HEK293 (cell line): ENCODE measurements around the gene TRIM22.

ENCODE experiments used
- CTCF ChIA-PET: fragments of 350-600 bp; formaldehyde crosslinking; extraction: SDS; loops from one replicate; lab custom pipeline; 2021; ENCODE audit warnings: antibody characterized with exemption; lab: Yijun Ruan, JAX
- POLR2A ChIA-PET: fragments of 300-600 bp; formaldehyde crosslinking; extraction: SDS; loops from one replicate; lab custom pipeline; 2020; ENCODE audit warnings: antibody characterized with exemption, inconsistent platforms; lab: Yijun Ruan, JAX
- H3K27ac ChIP-seq: fragments of 200-500 bp; sonication (Bioruptor generic); 2 replicates; pipeline ENCODE4 v1.5.1; 2014; ENCODE audit warnings: low read depth, low read length, control low read depth, inconsistent platforms; ENCODE audit errors: extremely low read depth
- H3K36me3 ChIP-seq, 2 experiments: fragments of 200-500 bp in 1 of 2; sonication (Bioruptor generic) in 1 of 2; 1 replicate in 1 of 2; 2 replicates in 1 of 2; pipeline ENCODE4 v1.5.1; 2014 to 2017; ENCODE audit warnings: inconsistent platforms in 2 of 2, low read length in 2 of 2; ENCODE audit not compliant: control insufficient read depth in 2 of 2, insufficient read depth in 1 of 2
- H3K4me1 ChIP-seq: fragments of 200-500 bp; sonication (Bioruptor generic); 2 replicates; pipeline ENCODE4 v1.5.1; 2014; ENCODE audit warnings: mild to moderate bottlenecking, low read length, inconsistent platforms; ENCODE audit not compliant: control insufficient read depth, insufficient read depth
- H3K4me3 ChIP-seq: 2 replicates; pipeline ENCODE4 v1.5.1; 2011; ENCODE audit warnings: low read depth, mild to moderate bottlenecking, control low read depth, low read length, moderate library complexity
- H3K9me3 ChIP-seq: fragments of 200-500 bp; sonication (Bioruptor generic); 2 replicates; pipeline ENCODE4 v1.5.1; 2014; ENCODE audit warnings: low read depth, low read length, inconsistent platforms; ENCODE audit not compliant: control insufficient read depth, insufficient read depth
- GLIS1 ChIP-seq: fragments of 450-650 bp; formaldehyde crosslinking; IDR thresholded peaks from 2 replicates; pipeline ENCODE4 v1.5.1; 2016; ENCODE audit warnings: missing biosample characterization, missing genetic modification characterization
- GLIS2 ChIP-seq: fragments of 450-650 bp; formaldehyde crosslinking; IDR thresholded peaks from 2 replicates; pipeline ENCODE4 v1.5.1; 2016; ENCODE audit warnings: missing biosample characterization, missing genetic modification characterization
- MYNN ChIP-seq: fragments of 450-650 bp; formaldehyde crosslinking; IDR thresholded peaks from 2 replicates; pipeline ENCODE4 v1.5.1; 2016; ENCODE audit warnings: missing biosample characterization, missing genetic modification characterization, borderline replicate concordance
- SP7 ChIP-seq: fragments of 450-650 bp; formaldehyde crosslinking; IDR thresholded peaks from 2 replicates; pipeline ENCODE4 v1.5.1; 2016; ENCODE audit warnings: missing biosample characterization, missing genetic modification characterization
- ZEB2 ChIP-seq: fragments of 450-650 bp; formaldehyde crosslinking; IDR thresholded peaks from 2 replicates; pipeline ENCODE4 v1.5.1; 2016; ENCODE audit warnings: missing biosample characterization, missing genetic modification characterization
- ZNF10 ChIP-seq: fragments of 450-650 bp; formaldehyde crosslinking; IDR thresholded peaks from 2 replicates; pipeline ENCODE4 v1.5.1; 2017; ENCODE audit warnings: missing biosample characterization, missing genetic modification characterization
- ZNF157 ChIP-seq: fragments of 450-650 bp; formaldehyde crosslinking; IDR thresholded peaks from 2 replicates; pipeline ENCODE4 v1.5.1; 2016; ENCODE audit warnings: missing biosample characterization, missing genetic modification characterization
- ZNF366 ChIP-seq: fragments of 450-650 bp; formaldehyde crosslinking; conservative IDR thresholded peaks from 2 replicates; pipeline ENCODE4 v1.5.1; 2016; ENCODE audit warnings: missing biosample characterization, missing genetic modification characterization
- ZNF37A ChIP-seq: fragments of 450-650 bp; IDR thresholded peaks from 2 replicates; pipeline ENCODE4 v1.5.1; 2018; ENCODE audit warnings: missing biosample characterization, missing genetic modification characterization
- ZNF473 ChIP-seq: fragments of 450-650 bp; formaldehyde crosslinking; IDR thresholded peaks from 2 replicates; pipeline ENCODE4 v1.5.1; 2017; ENCODE audit warnings: missing biosample characterization, missing genetic modification characterization
- ZNF48 ChIP-seq: fragments of 450-650 bp; formaldehyde crosslinking; IDR thresholded peaks from 2 replicates; pipeline ENCODE4 v1.5.1; 2016; ENCODE audit warnings: missing biosample characterization, missing genetic modification characterization
- ZNF561 ChIP-seq: fragments of 450-650 bp; IDR thresholded peaks from 2 replicates; pipeline ENCODE4 v1.5.1; 2018; ENCODE audit warnings: missing biosample characterization, missing genetic modification characterization, borderline replicate concordance
- ZNF658 ChIP-seq: fragments of 450-650 bp; formaldehyde crosslinking; IDR thresholded peaks from 2 replicates; pipeline ENCODE4; 2016; ENCODE audit warnings: missing biosample characterization, missing genetic modification characterization
- ZNF76 ChIP-seq: fragments of 450-650 bp; formaldehyde crosslinking; IDR thresholded peaks from 2 replicates; pipeline ENCODE4; 2016; ENCODE audit warnings: low read depth, missing biosample characterization, missing genetic modification characterization, borderline replicate concordance
- TF ChIP-seq, protein P1 (sequence below): fragments of 450-650 bp; formaldehyde crosslinking; IDR thresholded peaks from 2 replicates; pipeline ENCODE4 v1.5.1; 2016; ENCODE audit warnings: missing biosample characterization, missing genetic modification characterization
- TF ChIP-seq, protein P2 (sequence below): fragments of 450-650 bp; formaldehyde crosslinking; IDR thresholded peaks from 2 replicates; pipeline ENCODE4 v1.5.1; 2016; ENCODE audit warnings: missing biosample characterization, missing genetic modification characterization
- TF ChIP-seq, protein P3 (sequence below): fragments of 450-650 bp; formaldehyde crosslinking; IDR thresholded peaks from 2 replicates; pipeline ENCODE4 v1.5.1; 2016; ENCODE audit warnings: missing biosample characterization, missing genetic modification characterization
- TF ChIP-seq, protein P4 (sequence below): sonication (generic); formaldehyde crosslinking; IDR thresholded peaks from 2 replicates; pipeline ENCODE4 v1.8.1; 2022; ENCODE audit warnings: mild to moderate bottlenecking, moderate library complexity, missing genetic modification reagents
- TF ChIP-seq, protein P5 (sequence below): fragments of 450-650 bp; formaldehyde crosslinking; IDR thresholded peaks from 2 replicates; pipeline ENCODE4 v1.5.1; 2016; ENCODE audit warnings: missing biosample characterization, missing genetic modification characterization
- TF ChIP-seq, protein P6 (sequence below): fragments of 450-650 bp; formaldehyde crosslinking; IDR thresholded peaks from 2 replicates; pipeline ENCODE4 v1.5.1; 2017; ENCODE audit warnings: missing biosample characterization, missing genetic modification characterization
- TF ChIP-seq, protein P7 (sequence below): fragments of 450-650 bp; formaldehyde crosslinking; IDR thresholded peaks from 2 replicates; pipeline ENCODE4; 2016; ENCODE audit warnings: missing biosample characterization, missing genetic modification characterization

Gene TRIM22

DNA sequence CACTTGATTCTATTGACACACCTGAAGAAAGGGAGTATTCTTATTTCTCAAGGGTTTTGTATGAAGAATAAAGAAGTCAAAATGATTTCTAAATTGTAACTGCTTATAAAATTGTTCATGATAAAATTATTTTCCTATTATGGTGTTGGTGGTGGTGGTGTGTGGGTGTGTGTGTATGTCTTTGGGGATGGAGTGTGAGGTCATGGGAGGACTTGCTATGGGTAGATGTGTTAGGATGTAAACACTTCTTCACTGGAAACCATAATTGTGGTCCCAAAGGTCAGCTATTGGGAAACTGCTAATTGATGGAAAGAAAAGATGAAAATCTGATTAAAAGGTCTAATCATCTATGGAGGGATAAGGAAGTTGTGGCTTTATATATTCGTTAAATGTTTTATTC is 5.1 kb downstream of the TRIM22 start (continued):
- TF ChIP-seq, protein P1, sequence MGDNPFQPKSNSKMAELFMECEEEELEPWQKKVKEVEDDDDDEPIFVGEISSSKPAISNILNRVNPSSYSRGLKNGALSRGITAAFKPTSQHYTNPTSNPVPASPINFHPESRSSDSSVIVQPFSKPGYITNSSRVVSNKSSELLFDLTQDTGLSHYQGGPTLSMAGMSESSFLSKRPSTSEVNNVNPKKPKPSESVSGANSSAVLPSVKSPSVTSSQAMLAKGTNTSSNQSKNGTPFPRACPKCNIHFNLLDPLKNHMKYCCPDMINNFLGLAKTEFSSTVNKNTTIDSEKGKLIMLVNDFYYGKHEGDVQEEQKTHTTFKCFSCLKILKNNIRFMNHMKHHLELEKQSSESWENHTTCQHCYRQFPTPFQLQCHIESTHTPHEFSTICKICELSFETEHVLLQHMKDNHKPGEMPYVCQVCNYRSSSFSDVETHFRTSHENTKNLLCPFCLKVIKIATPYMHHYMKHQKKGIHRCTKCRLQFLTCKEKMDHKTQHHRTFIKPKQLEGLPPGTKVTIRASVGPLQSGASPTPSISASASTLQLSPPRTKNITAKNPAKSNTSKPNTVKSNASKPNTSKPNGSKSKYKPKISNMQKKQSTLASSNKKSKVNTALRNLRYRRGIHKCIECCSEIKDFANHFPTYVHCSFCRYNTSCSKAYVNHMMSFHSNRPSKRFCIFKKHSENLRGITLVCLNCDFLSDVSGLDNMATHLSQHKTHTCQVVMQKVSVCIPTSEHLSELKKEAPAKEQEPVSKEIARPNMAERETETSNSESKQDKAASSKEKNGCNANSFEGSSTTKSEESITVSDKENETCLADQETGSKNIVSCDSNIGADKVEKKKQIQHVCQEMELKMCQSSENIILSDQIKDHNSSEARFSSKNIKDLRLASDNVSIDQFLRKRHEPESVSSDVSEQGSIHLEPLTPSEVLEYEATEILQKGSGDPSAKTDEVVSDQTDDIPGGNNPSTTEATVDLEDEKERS = no peak
- TF ChIP-seq ZNF561 (tag by site-specific recombination) = no peak
- TF ChIP-seq, protein P2, sequence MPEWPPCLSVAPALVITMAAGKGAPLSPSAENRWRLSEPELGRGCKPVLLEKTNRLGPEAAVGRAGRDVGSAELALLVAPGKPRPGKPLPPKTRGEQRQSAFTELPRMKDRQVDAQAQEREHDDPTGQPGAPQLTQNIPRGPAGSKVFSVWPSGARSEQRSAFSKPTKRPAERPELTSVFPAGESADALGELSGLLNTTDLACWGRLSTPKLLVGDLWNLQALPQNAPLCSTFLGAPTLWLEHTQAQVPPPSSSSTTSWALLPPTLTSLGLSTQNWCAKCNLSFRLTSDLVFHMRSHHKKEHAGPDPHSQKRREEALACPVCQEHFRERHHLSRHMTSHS (tag by site-specific recombination) = no peak

DNA sequence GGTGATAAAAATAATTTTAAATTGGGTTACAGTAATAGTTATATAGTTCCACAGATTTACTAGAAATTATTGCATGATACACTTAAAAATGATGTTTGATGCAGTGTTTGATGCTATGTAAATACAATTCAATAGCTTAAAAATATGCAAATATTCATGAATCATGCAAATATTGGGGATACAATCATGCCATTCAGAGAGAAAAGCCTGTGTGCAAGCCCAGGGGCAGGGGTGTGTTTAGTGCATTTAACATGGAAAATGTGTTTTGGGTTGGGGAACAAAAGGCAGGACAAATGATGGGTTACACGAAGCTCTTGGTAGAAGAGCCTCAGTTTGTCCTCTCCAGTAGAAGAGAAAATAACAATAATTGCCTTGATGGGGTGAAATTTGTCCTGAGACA is 6.0 kb downstream of the TRIM22 start:
- Histone ChIP-seq H3K9me3 (no peaks in the 10 kb centered on the region), H3K27ac (no peak overlapping the region), H3K4me3 (no peak overlapping the region), H3K4me1 (no peaks in the 10 kb centered on the region), H3K36me3 (no peaks in the 10 kb centered on the region)
- POLR2A ChIA-PET = no interaction called here
- TF ChIP-seq, protein P3, sequence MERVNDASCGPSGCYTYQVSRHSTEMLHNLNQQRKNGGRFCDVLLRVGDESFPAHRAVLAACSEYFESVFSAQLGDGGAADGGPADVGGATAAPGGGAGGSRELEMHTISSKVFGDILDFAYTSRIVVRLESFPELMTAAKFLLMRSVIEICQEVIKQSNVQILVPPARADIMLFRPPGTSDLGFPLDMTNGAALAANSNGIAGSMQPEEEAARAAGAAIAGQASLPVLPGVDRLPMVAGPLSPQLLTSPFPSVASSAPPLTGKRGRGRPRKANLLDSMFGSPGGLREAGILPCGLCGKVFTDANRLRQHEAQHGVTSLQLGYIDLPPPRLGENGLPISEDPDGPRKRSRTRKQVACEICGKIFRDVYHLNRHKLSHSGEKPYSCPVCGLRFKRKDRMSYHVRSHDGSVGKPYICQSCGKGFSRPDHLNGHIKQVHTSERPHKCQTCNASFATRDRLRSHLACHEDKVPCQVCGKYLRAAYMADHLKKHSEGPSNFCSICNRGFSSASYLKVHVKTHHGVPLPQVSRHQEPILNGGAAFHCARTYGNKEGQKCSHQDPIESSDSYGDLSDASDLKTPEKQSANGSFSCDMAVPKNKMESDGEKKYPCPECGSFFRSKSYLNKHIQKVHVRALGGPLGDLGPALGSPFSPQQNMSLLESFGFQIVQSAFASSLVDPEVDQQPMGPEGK (tag by site-specific recombination) = no peak
- TF ChIP-seq, protein P4, sequence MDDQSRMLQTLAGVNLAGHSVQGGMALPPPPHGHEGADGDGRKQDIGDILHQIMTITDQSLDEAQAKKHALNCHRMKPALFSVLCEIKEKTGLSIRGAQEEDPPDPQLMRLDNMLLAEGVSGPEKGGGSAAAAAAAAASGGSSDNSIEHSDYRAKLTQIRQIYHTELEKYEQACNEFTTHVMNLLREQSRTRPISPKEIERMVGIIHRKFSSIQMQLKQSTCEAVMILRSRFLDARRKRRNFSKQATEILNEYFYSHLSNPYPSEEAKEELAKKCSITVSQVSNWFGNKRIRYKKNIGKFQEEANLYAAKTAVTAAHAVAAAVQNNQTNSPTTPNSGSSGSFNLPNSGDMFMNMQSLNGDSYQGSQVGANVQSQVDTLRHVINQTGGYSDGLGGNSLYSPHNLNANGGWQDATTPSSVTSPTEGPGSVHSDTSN (CRISPR knock-in tag) = no peak
- TF ChIP-seq, protein P5, sequence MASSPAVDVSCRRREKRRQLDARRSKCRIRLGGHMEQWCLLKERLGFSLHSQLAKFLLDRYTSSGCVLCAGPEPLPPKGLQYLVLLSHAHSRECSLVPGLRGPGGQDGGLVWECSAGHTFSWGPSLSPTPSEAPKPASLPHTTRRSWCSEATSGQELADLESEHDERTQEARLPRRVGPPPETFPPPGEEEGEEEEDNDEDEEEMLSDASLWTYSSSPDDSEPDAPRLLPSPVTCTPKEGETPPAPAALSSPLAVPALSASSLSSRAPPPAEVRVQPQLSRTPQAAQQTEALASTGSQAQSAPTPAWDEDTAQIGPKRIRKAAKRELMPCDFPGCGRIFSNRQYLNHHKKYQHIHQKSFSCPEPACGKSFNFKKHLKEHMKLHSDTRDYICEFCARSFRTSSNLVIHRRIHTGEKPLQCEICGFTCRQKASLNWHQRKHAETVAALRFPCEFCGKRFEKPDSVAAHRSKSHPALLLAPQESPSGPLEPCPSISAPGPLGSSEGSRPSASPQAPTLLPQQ (tag by site-specific recombination) = no peak
- TF ChIP-seq MYNN (tag by site-specific recombination) (no peak), GLIS2 (tag by site-specific recombination) (no peak)
- CTCF ChIA-PET = interaction anchor here (1.4 kb wide), 1 partner anchor 11 kb away, joined by 4 read pairs; the partner anchor contains the start of gene TRIM5

DNA sequence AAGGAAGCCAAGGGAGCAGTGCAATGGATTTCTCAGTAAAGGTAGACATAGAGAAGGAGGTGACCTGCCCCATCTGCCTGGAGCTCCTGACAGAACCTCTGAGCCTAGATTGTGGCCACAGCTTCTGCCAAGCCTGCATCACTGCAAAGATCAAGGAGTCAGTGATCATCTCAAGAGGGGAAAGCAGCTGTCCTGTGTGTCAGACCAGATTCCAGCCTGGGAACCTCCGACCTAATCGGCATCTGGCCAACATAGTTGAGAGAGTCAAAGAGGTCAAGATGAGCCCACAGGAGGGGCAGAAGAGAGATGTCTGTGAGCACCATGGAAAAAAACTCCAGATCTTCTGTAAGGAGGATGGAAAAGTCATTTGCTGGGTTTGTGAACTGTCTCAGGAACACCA is 6.6 kb downstream of the TRIM22 start:
- H3K27ac ChIP-seq = no peak overlapping the region
- H3K36me3 ChIP-seq = no peaks in the 10 kb centered on the region
- H3K4me1 ChIP-seq = no peaks in the 10 kb centered on the region
- H3K9me3 ChIP-seq = no peaks in the 10 kb centered on the region
- H3K4me3 ChIP-seq = no peak overlapping the region
- POLR2A ChIA-PET = interaction anchor here (1.3 kb wide), 1 partner anchor 11 kb away, joined by 3 read pairs; the partner anchor contains the start of gene TRIM5
- CTCF ChIA-PET = interaction anchor here (0.7 to 1.4 kb wide), 2 partner anchors 11 to 111 kb away, joined by 3 to 4 read pairs; partner anchors contain the start of gene TRIM5
- TF ChIP-seq, protein P6, sequence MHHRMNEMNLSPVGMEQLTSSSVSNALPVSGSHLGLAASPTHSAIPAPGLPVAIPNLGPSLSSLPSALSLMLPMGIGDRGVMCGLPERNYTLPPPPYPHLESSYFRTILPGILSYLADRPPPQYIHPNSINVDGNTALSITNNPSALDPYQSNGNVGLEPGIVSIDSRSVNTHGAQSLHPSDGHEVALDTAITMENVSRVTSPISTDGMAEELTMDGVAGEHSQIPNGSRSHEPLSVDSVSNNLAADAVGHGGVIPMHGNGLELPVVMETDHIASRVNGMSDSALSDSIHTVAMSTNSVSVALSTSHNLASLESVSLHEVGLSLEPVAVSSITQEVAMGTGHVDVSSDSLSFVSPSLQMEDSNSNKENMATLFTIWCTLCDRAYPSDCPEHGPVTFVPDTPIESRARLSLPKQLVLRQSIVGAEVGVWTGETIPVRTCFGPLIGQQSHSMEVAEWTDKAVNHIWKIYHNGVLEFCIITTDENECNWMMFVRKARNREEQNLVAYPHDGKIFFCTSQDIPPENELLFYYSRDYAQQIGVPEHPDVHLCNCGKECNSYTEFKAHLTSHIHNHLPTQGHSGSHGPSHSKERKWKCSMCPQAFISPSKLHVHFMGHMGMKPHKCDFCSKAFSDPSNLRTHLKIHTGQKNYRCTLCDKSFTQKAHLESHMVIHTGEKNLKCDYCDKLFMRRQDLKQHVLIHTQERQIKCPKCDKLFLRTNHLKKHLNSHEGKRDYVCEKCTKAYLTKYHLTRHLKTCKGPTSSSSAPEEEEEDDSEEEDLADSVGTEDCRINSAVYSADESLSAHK (tag by site-specific recombination) = no peak
- no peak for TF ChIP-seq ZNF157 (tag by site-specific recombination)
- no peak for TF ChIP-seq ZNF366
- TF ChIP-seq ZNF37A (tag by site-specific recombination) = no peak
- TF ChIP-seq, protein P7, sequence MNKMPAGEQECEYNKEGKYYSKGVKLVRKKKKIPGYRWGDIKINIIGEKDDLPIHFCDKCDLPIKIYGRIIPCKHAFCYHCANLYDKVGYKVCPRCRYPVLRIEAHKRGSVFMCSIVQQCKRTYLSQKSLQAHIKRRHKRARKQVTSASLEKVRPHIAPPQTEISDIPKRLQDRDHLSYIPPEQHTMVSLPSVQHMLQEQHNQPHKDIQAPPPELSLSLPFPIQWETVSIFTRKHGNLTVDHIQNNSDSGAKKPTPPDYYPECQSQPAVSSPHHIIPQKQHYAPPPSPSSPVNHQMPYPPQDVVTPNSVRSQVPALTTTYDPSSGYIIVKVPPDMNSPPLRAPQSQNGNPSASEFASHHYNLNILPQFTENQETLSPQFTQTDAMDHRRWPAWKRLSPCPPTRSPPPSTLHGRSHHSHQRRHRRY (tag by site-specific recombination) = no peak
- TF ChIP-seq ZNF48 (tag by site-specific recombination) = no peak
- TF ChIP-seq ZNF10 (tag by site-specific recombination) = no peak
- TF ChIP-seq ZNF76 (tag by site-specific recombination) = no peak
- TF ChIP-seq GLIS1 (tag by site-specific recombination) = no peak
- TF ChIP-seq ZNF473 = no peak
- no peak for TF ChIP-seq ZEB2
- no peak for TF ChIP-seq SP7 (tag by site-specific recombination)
- TF ChIP-seq ZNF658 (tag by site-specific recombination) = no peak
